Fibroblast of lung (primary cell): ENCODE measurements around the gene TMEM240. TPM values are rescaled to one million over a fixed set of nuclear protein-coding genes. Genes with fewer than 3 reads are reported as not detected.
"Not testable (repeated sequence)": the region's sequence is repeated elsewhere in the genome, so short reads cannot be mapped to it uniquely, and the experiment has no call there.

ENCODE experiments used
- DNase-seq, 2 donors: peaks; one replicate each; pipeline versions ENCODE4 v3.0.0 to v3.0.0-alpha.2; 2010; ENCODE audit warnings: low read depth in 2 of 2
- H2AFZ ChIP-seq: 2 replicates; pipeline ENCODE4 v1.5.1; 2012; ENCODE audit warnings: low read length, control low read depth, inconsistent platforms
- H3K27ac ChIP-seq: 2 replicates; pipeline ENCODE4 v1.5.1; 2011; ENCODE audit warnings: low read length, control low read depth; ENCODE audit not compliant: insufficient read depth
- H3K27me3 ChIP-seq: 2 replicates; pipeline ENCODE4 v1.5.1; 2011; ENCODE audit warnings: mild to moderate bottlenecking, low read length; ENCODE audit not compliant: control insufficient read depth, insufficient read depth
- H3K36me3 ChIP-seq: 2 replicates; pipeline ENCODE4 v1.5.1; 2011; ENCODE audit warnings: low read length; ENCODE audit not compliant: control insufficient read depth, insufficient read depth
- H3K4me1 ChIP-seq: 2 replicates; pipeline ENCODE4 v1.5.1; 2011; ENCODE audit warnings: low read length; ENCODE audit not compliant: control insufficient read depth, insufficient read depth; ENCODE audit errors: extremely low read depth
- H3K4me2 ChIP-seq: 2 replicates; pipeline ENCODE4 v1.5.1; 2011; ENCODE audit warnings: low read length, control low read depth; ENCODE audit not compliant: insufficient read depth; ENCODE audit errors: extremely low read depth
- H3K4me3 ChIP-seq, 4 experiments: fragments of 200-600 bp in 1 of 4; sonication (generic) in 1 of 4; replicated peaks in 1 of 4; 2 replicates each; pipeline ENCODE4 v1.5.1; 2011 to 2016; ENCODE audit warnings: low read length in 4 of 4, low read depth in 3 of 4, mild to moderate bottlenecking in 3 of 4, control low read depth in 2 of 4, inconsistent platforms in 1 of 4, mixed read lengths in 1 of 4; ENCODE audit not compliant: insufficient read depth in 1 of 4; ENCODE audit errors: control extremely low read depth in 1 of 4
- H3K79me2 ChIP-seq: 2 replicates; pipeline ENCODE4 v1.5.1; 2012; ENCODE audit warnings: mild to moderate bottlenecking, low read length, inconsistent platforms; ENCODE audit not compliant: control insufficient read depth, insufficient read depth
- H3K9ac ChIP-seq: 2 replicates; pipeline ENCODE4 v1.5.1; 2011; ENCODE audit warnings: mild to moderate bottlenecking, low read length, control low read depth; ENCODE audit not compliant: insufficient read depth
- H3K9me3 ChIP-seq: 2 replicates; pipeline ENCODE4 v1.5.1; 2012; ENCODE audit warnings: low read depth, low read length; ENCODE audit not compliant: control insufficient read depth, insufficient read depth
- H4K20me1 ChIP-seq: 2 replicates; pipeline ENCODE4 v1.5.1; 2011; ENCODE audit warnings: low read length; ENCODE audit not compliant: control insufficient read depth, insufficient read depth; ENCODE audit errors: extremely low read depth
- CTCF ChIP-seq, 2 donors: IDR thresholded peaks in 1 of 2; conservative IDR thresholded peaks in 1 of 2; 1 replicate in 1 of 2; 2 replicates in 1 of 2; pipeline ENCODE4 v1.5.1; 2011 to 2012; ENCODE audit warnings: low read length in 2 of 2, control low read depth in 1 of 2, inconsistent platforms in 1 of 2, low read depth in 1 of 2, mild to moderate bottlenecking in 1 of 2
- EZH2 ChIP-seq: IDR thresholded peaks from 2 replicates; pipeline ENCODE4 v1.5.1; 2012; ENCODE audit warnings: low read length, control low read depth, mild to moderate bottlenecking; ENCODE audit errors: missing control alignments
- polyA plus RNA-seq, 2 donors: library from polyadenylated mRNA; depleted of rRNA in 1 of 2; stranded (reverse) in 1 of 2; unstranded in 1 of 2; fragments of >200 nt; gene quantifications; 2 replicates each; pipeline ENCODE4 v1.2.1, GENCODE V29; 2011 to 2012; ENCODE audit warnings: missing spikeins in 1 of 2
- total RNA-seq: library from RNA; depleted of rRNA; stranded (reverse); fragments of >200 nt; gene quantifications from 2 replicates; pipeline ENCODE4 v1.2.1, GENCODE V29; 2014

TMEM240 gene
- total and polyA plus RNA-seq, 2 donors (not counting 1 experiment from before 2014, with no cell fraction given) = 1.4 to 5.4 TPM

- TF ChIP-seq EZH2 (no peak), CTCF (conservative IDR thresholded peaks at IDR 0.05 in 1 of 2, IDR thresholded peaks at IDR 0.05 in 1 of 2; ENCODE audit: low read depth in 1 of 2, low read length in 2 of 2) (no peak)
- Histone ChIP-seq H3K27ac (no peak overlapping the region), H4K20me1 (peaks cover 3% of the 10 kb centered on the region), H2AFZ (no peak overlapping the region), H3K4me1 (peaks cover 4% of the 10 kb centered on the region), H3K4me2 (no peak overlapping the region), H3K9ac (no peak overlapping the region), H3K27me3 (no peaks in the 10 kb centered on the region), H3K36me3 (peaks cover 19% of the 10 kb centered on the region), H3K79me2 (peaks cover 26% of the 10 kb centered on the region), H3K9me3 (no peaks in the 10 kb centered on the region), H3K4me3 (no peak overlapping the region)
- DNase-seq = no peak
These were observed 5.0 kb downstream of the TMEM240 start for GRCh38 chr1:1535201-1536018.

DNA sequence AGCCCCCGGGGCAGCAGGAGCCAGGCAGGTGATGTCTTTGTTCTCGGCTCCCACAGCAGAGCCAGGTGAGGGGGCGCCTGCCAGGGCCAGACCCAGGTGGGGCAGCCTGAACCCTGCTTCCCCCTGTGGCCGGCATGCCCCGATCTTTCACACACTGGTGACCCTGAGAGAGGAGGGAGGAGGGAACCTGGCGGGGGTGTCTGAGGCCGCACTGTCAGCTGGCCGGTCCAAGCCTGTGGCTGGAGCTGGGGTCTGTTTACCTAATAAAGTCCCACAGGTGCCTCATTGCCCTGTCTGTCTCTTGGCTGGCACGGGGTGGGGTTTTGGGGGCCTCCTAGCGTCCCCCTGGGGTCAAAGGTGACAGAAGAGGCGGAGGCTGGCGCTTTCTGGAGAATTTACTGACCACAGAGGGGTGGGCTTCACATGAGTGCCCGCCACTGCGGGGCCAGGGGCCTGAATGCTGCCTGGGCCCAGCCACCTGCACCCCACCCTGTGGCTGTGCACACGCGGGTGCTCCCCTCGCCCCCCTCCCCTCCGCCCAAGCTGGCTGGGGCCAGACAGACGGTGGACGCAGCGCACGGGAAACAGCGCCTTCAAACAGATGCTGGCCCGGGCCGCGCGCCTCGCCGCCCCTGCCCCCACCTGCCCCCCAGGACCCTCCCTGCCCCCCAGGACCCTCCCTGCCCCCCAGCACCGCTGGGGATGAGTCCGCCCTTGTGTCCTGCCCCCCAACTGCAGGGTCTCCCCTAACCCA is 5.8 kb downstream of the TMEM240 start:
- Histone ChIP-seq H3K36me3 (peaks cover 21% of the 10 kb centered on the region), H3K9me3 (no peaks in the 10 kb centered on the region), H2AFZ (no peak overlapping the region), H3K79me2 (peaks cover 26% of the 10 kb centered on the region), H4K20me1 (peaks cover 3% of the 10 kb centered on the region), H3K4me2 (no peak overlapping the region), H3K9ac (no peak overlapping the region), H3K27ac (no peak overlapping the region), H3K4me3 (no peak overlapping the region), H3K27me3 (no peaks in the 10 kb centered on the region), H3K4me1 (peaks cover 4% of the 10 kb centered on the region)
- TF ChIP-seq EZH2 = no peak
- no peak for TF ChIP-seq CTCF (conservative IDR thresholded peaks at IDR 0.05 in 1 of 2, IDR thresholded peaks at IDR 0.05 in 1 of 2; ENCODE audit: low read depth in 1 of 2, low read length in 2 of 2)
- DNase-seq = no peak

- not testable (repeated sequence) for H3K9ac ChIP-seq, H3K27ac ChIP-seq, H3K4me2 ChIP-seq, H3K4me3 ChIP-seq, H2AFZ ChIP-seq, H3K27me3 ChIP-seq, H3K4me1 ChIP-seq, H4K20me1 ChIP-seq, DNase-seq, H3K9me3 ChIP-seq
- peaks cover 19% of the 10 kb centered on the region for H3K79me2 ChIP-seq
- peaks cover 20% of the 10 kb centered on the region for H3K36me3 ChIP-seq
These were observed 6.5 kb downstream of the TMEM240 start for GRCh38 chr1:1533894-1534291.

GRCh38 chr1:1533176-1533893 is 7.1 kb downstream of the TMEM240 start:
- not testable (repeated sequence) for H4K20me1 ChIP-seq, H3K27me3 ChIP-seq, H3K27ac ChIP-seq, DNase-seq, H3K9me3 ChIP-seq, H3K9ac ChIP-seq, H2AFZ ChIP-seq, H3K4me2 ChIP-seq, H3K4me3 ChIP-seq, H3K4me1 ChIP-seq
- H3K79me2 ChIP-seq = peaks cover 14% of the 10 kb centered on the region
- H3K36me3 ChIP-seq = peaks cover 17% of the 10 kb centered on the region
